Fibroblast of the aortic adventitia (primary cell): ENCODE measurements around the gene MEF2C. TPM values are rescaled to one million over a fixed set of nuclear protein-coding genes. Genes with fewer than 3 reads are reported as not detected.

Experiments used
- DNase-seq: peaks from one replicate; pipeline ENCODE4 v3.0.0-alpha.2; 2010; ENCODE audit warnings: low read depth
- H3K4me3 ChIP-seq: 2 replicates; pipeline ENCODE4 v1.5.1; 2011; ENCODE audit warnings: low read depth, mild to moderate bottlenecking, control low read depth, low read length, moderate library complexity
- CTCF ChIP-seq: IDR thresholded peaks from 2 replicates; pipeline ENCODE4 v1.5.1; 2011; ENCODE audit warnings: mild to moderate bottlenecking, low read length, control low read depth, inconsistent platforms; ENCODE audit not compliant: insufficient read depth
- total RNA-seq: library from RNA; depleted of rRNA; stranded (reverse); fragments of >200 nt; gene quantifications from 2 replicates; pipeline ENCODE4 v1.2.3, GENCODE V29; 2012; ENCODE audit warnings: low replicate concordance

The MEF2C gene
- total RNA-seq, 1 donor, result 38.6 TPM

GRCh38 chr5:88729829-88730182 is 153.2 kb downstream of the MEF2C start:
- no peak overlapping the region for H3K4me3 ChIP-seq
- DNase-seq, result no peak
- TF ChIP-seq CTCF, result no peak

GRCh38 chr5:88729084-88729828 is 153.7 kb downstream of the MEF2C start:
- TF ChIP-seq CTCF, result peak; percentile 66
- DNase-seq, result peak; percentile 91
- H3K4me3 ChIP-seq, result no peak overlapping the region

- peak; percentile 46 for TF ChIP-seq CTCF
- DNase-seq, result peak; percentile 61
- no peak overlapping the region for H3K4me3 ChIP-seq
Measured at GRCh38 chr5:88727705-88728313, 155.2 kb downstream of the MEF2C start.

- no peak overlapping the region for H3K4me3 ChIP-seq
- DNase-seq, result no peak
- no peak for TF ChIP-seq CTCF
Measured at GRCh38 chr5:88725454-88725853, 157.5 kb downstream of the MEF2C start.

- H3K4me3 ChIP-seq, result no peak overlapping the region
- peak; percentile 22 for TF ChIP-seq CTCF
- peak; percentile 33 for DNase-seq
Measured at GRCh38 chr5:88724201-88724600, 158.8 kb downstream of the MEF2C start.

GRCh38 chr5:88722546-88723073 is 160.4 kb downstream of the MEF2C start:
- TF ChIP-seq CTCF, result no peak
- DNase-seq, result no peak
- no peak overlapping the region for H3K4me3 ChIP-seq
